GM19240 (cell line): ENCODE data around the gene MPV17.
A peak's percentile ranks its signal among the peaks of the same experiment; 100 is the strongest.
"Not testable (repeated sequence)": the region's sequence is repeated elsewhere in the genome, so short reads cannot be mapped to it uniquely, and the experiment has no call there.

Source experiments
- DNase-seq: peaks from one replicate; pipeline ENCODE4 v3.0.0; 2011; ENCODE audit warnings: low spot score; ENCODE audit not compliant: insufficient read length

Gene MPV17

GRCh38 chr2:27323596-27324285 lies 844 bp upstream of the MPV17 start:
- DNase-seq, result no peak

GRCh38 chr2:27322301-27322765 lies 564 bp downstream of the MPV17 start:
- no peak for DNase-seq

GRCh38 chr2:27320958-27321543 lies 1.8 kb downstream of the MPV17 start:
- DNase-seq, result no peak

GRCh38 chr2:27319839-27320238 lies 3.1 kb downstream of the MPV17 start:
- not testable (repeated sequence) for DNase-seq

- DNase-seq, result no peak
These were observed 6.1 kb downstream of the MPV17 start for GRCh38 chr2:27316655-27317412.

GRCh38 chr2:27315122-27315521 lies 7.8 kb downstream of the MPV17 start:
- DNase-seq, result no peak

GRCh38 chr2:27314709-27315108 lies 8.2 kb downstream of the MPV17 start:
- DNase-seq, result no peak

- DNase-seq, result no peak
These were observed 8.8 kb downstream of the MPV17 start for GRCh38 chr2:27313882-27314645.

- no peak for DNase-seq
These were observed 10.7 kb downstream of the MPV17 start for GRCh38 chr2:27312152-27312551.

- DNase-seq, result no peak
These were observed 13.2 kb downstream of the MPV17 start for GRCh38 chr2:27309651-27310050.

- DNase-seq, result no peak
These were observed 14.5 kb downstream of the MPV17 start, which contains the start of gene UCN for GRCh38 chr2:27308359-27308881. TSS of gene UCN (minus strand) at chr2:27308445. CDS start at chr2:27307895, 550 bp downstream.

- DNase-seq, result no peak
These were observed 15.1 kb downstream of the MPV17 start for GRCh38 chr2:27307545-27308358.

GRCh38 chr2:27307287-27307544 lies 15.7 kb downstream of the MPV17 start:
- no peak for DNase-seq

GRCh38 chr2:27306573-27307286 lies 16.2 kb downstream of the MPV17 start:
- DNase-seq, result no peak

- DNase-seq, result no peak
These were observed 16.8 kb downstream of the MPV17 start for GRCh38 chr2:27306136-27306535.

- DNase-seq, result no peak
These were observed 17.4 kb downstream of the MPV17 start for GRCh38 chr2:27305516-27305915.

- no peak for DNase-seq
These were observed 18.2 kb downstream of the MPV17 start for GRCh38 chr2:27304488-27305240.

- peak; percentile 48 for DNase-seq
These were observed 19.5 kb downstream of the MPV17 start for GRCh38 chr2:27303093-27304025.
